WTC11 (cell line): ENCODE measurements around the gene UBASH3B. TPM values are rescaled to one million over a fixed set of nuclear protein-coding genes. Genes with fewer than 3 reads are reported as not detected.
"Not testable (repeated sequence)": the region's sequence is repeated elsewhere in the genome, so short reads cannot be mapped to it uniquely, and the experiment has no call there.

Source experiments
- ATAC-seq: fragments of 200-7000 bp; cut with Tn5 transposase; 2 replicates; pipeline ENCODE4 v1.10.0; 2021; ENCODE audit warnings: mild to moderate bottlenecking, moderate library complexity
- CTCF ChIA-PET: fragments of 300-600 bp; sonication (Branson Sonifier 250); formaldehyde crosslinking; loops from one replicate; lab custom pipeline; 2021; ENCODE audit warnings: antibody characterized with exemption; lab: Charles Lee
- POLR2A ChIA-PET: fragments of 350-600 bp; sonication (Branson Sonifier 250); formaldehyde crosslinking; loops from one replicate; lab custom pipeline; 2021; ENCODE audit warnings: antibody characterized with exemption; lab: Charles Lee
- DNase-seq: peaks from one replicate; pipeline ENCODE4 v3.0.0; 2021; ENCODE audit warnings: low spot score
- H3K27ac Mint-ChIP-seq: 2 replicates; pipeline ENCODE4 v1.8.0; 2021; ENCODE audit warnings: mixed read lengths
- H3K27me3 Mint-ChIP-seq: 2 replicates; pipeline ENCODE4 v1.8.0; 2021; ENCODE audit warnings: low read depth, mild to moderate bottlenecking, moderate library complexity, mixed read lengths
- H3K36me3 Mint-ChIP-seq: 2 replicates; pipeline ENCODE4 v1.8.0; 2021; ENCODE audit warnings: mixed read lengths
- H3K4me1 Mint-ChIP-seq: 2 replicates; pipeline ENCODE4 v1.8.0; 2022; ENCODE audit warnings: mixed read lengths
- H3K4me3 Mint-ChIP-seq: 2 replicates; pipeline ENCODE4 v1.8.0; 2021; ENCODE audit warnings: mild to moderate bottlenecking, moderate library complexity, mixed read lengths
- H3K9me3 Mint-ChIP-seq: 2 replicates; pipeline ENCODE4 v1.8.0; 2021; ENCODE audit warnings: mixed read lengths
- CBFB ChIP-seq: sonication (generic); formaldehyde crosslinking; IDR thresholded peaks from 2 replicates; pipeline ENCODE4 v1.8.1; 2022; ENCODE audit warnings: mild to moderate bottlenecking, low read depth, missing genetic modification reagents
- CREB1 ChIP-seq: sonication (generic); formaldehyde crosslinking; IDR thresholded peaks from 2 replicates; pipeline ENCODE4 v1.8.0; 2023; ENCODE audit warnings: mild to moderate bottlenecking, missing genetic modification reagents
- CREM ChIP-seq: sonication (generic); formaldehyde crosslinking; IDR thresholded peaks from 2 replicates; pipeline ENCODE4 v1.8.1; 2022; ENCODE audit warnings: mild to moderate bottlenecking, missing genetic modification reagents, moderate library complexity
- ELF4 ChIP-seq: sonication (generic); formaldehyde crosslinking; IDR thresholded peaks from 2 replicates; pipeline ENCODE4 v1.8.1; 2022; ENCODE audit warnings: low read depth, mild to moderate bottlenecking, moderate library complexity, missing genetic modification reagents
- FOXJ3 ChIP-seq: sonication (generic); formaldehyde crosslinking; IDR thresholded peaks from 2 replicates; pipeline ENCODE4 v1.9.0; 2021; ENCODE audit warnings: missing genetic modification reagents, mild to moderate bottlenecking, borderline replicate concordance
- FOXP1 ChIP-seq: sonication (generic); formaldehyde crosslinking; IDR thresholded peaks from 2 replicates; pipeline ENCODE4 v1.8.0; 2022; ENCODE audit warnings: missing genetic modification reagents, mild to moderate bottlenecking, moderate library complexity, borderline replicate concordance
- GABPB1 ChIP-seq: sonication (generic); formaldehyde crosslinking; IDR thresholded peaks from 2 replicates; pipeline ENCODE4 v1.8.1; 2023; ENCODE audit warnings: mild to moderate bottlenecking, missing genetic modification reagents
- JUN ChIP-seq: sonication (generic); formaldehyde crosslinking; IDR thresholded peaks from 2 replicates; pipeline ENCODE4 v1.8.0; 2023; ENCODE audit warnings: mild to moderate bottlenecking, missing genetic modification reagents
- NFE2L1 ChIP-seq: sonication (generic); formaldehyde crosslinking; IDR thresholded peaks from 2 replicates; pipeline ENCODE4 v1.8.1; 2023; ENCODE audit warnings: missing genetic modification reagents
- NFYB ChIP-seq: sonication (generic); formaldehyde crosslinking; conservative IDR thresholded peaks from 2 replicates; pipeline ENCODE4 v1.8.0; 2022; ENCODE audit warnings: low read depth, missing genetic modification reagents
- OVOL2 ChIP-seq: fragments of 250-450 bp; sonication (Bioruptor Pico); IDR thresholded peaks from 2 replicates; pipeline ENCODE4 v1.9.0; 2021; ENCODE audit warnings: mild to moderate bottlenecking, borderline replicate concordance
- RORB ChIP-seq: fragments of 250-450 bp; sonication (Bioruptor Pico); IDR thresholded peaks from 2 replicates; pipeline ENCODE4 v1.9.0; 2021; ENCODE audit warnings: mild to moderate bottlenecking
- TCF7 ChIP-seq: sonication (generic); formaldehyde crosslinking; IDR thresholded peaks from 2 replicates; pipeline ENCODE4 v1.8.0; 2022; ENCODE audit warnings: mild to moderate bottlenecking, low read depth, missing genetic modification reagents, moderate library complexity
- TEAD4 ChIP-seq: sonication (generic); formaldehyde crosslinking; IDR thresholded peaks from 2 replicates; pipeline ENCODE4 v1.8.0; 2022; ENCODE audit warnings: mild to moderate bottlenecking, missing genetic modification reagents
- ZNF263 ChIP-seq: sonication (generic); formaldehyde crosslinking; IDR thresholded peaks from 2 replicates; pipeline ENCODE4 v1.8.1; 2022; ENCODE audit warnings: low read depth, mild to moderate bottlenecking, moderate library complexity, missing genetic modification reagents
- ZNF317 ChIP-seq: sonication (generic); formaldehyde crosslinking; IDR thresholded peaks from 2 replicates; pipeline ENCODE4 v1.8.1; 2023; ENCODE audit warnings: low read depth, mild to moderate bottlenecking, moderate library complexity, missing genetic modification reagents, borderline replicate concordance
- ZNF416 ChIP-seq: fragments of 250-450 bp; sonication (Bioruptor Pico); IDR thresholded peaks from 2 replicates; pipeline ENCODE4 v1.9.0; 2021; ENCODE audit warnings: mild to moderate bottlenecking, inconsistent platforms
- ZNF423 ChIP-seq: fragments of 250-450 bp; sonication (Bioruptor Pico); IDR thresholded peaks from 2 replicates; pipeline ENCODE4 v2.1.2; 2022; ENCODE audit warnings: mild to moderate bottlenecking, moderate library complexity
- total RNA-seq: library from RNA; stranded (reverse); gene quantifications from 3 replicates; pipeline ENCODE4 v1.2.3, GENCODE V29; 2021
- TF ChIP-seq, protein P1 (sequence below): fragments of 250-450 bp; sonication (Bioruptor Pico); IDR thresholded peaks from 2 replicates; pipeline ENCODE4 v2.1.2; 2022; ENCODE audit warnings: mild to moderate bottlenecking, moderate library complexity
- TF ChIP-seq, protein P2 (sequence below): sonication (generic); formaldehyde crosslinking; IDR thresholded peaks from 2 replicates; pipeline ENCODE4 v1.8.0; 2023; ENCODE audit warnings: missing genetic modification reagents
- TF ChIP-seq, protein P3 (sequence below): sonication (generic); formaldehyde crosslinking; IDR thresholded peaks from 2 replicates; pipeline ENCODE4 v1.8.0; 2022; ENCODE audit warnings: mild to moderate bottlenecking, missing genetic modification reagents
- TF ChIP-seq, protein P4 (sequence below): sonication (generic); formaldehyde crosslinking; IDR thresholded peaks from 2 replicates; pipeline ENCODE4 v1.8.1; 2022; ENCODE audit warnings: mild to moderate bottlenecking, moderate library complexity, missing genetic modification reagents
- TF ChIP-seq, protein P5 (sequence below): sonication (generic); formaldehyde crosslinking; IDR thresholded peaks from 2 replicates; pipeline ENCODE4 v1.8.1; 2023; ENCODE audit warnings: mild to moderate bottlenecking, missing genetic modification reagents

The UBASH3B gene
- total RNA-seq, 1 experiment from 2014 or later, result 21.1 TPM

DNA sequence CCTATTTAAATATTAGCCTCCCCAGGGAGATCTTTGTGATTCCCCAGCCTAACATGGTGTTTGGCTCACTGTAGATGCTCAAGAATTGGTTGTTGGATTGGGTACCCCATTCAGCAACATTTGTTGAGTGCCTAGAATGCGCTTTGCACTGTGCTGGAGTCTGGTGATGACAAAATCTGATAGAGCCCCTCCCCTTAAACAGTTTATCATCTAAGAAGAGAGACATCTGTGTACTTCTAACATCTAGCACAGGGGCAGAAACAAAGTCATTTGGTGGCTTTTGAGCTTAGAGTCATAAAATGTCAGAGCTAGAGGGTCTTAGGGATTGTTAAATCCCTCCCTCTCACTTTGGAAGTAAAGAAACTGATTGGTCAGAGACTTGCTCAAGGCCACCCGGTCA lies 73.0 kb downstream of the UBASH3B start (continued):
- no peak for TF ChIP-seq GABPB1 (CRISPR knock-in tag)
- no peak for TF ChIP-seq OVOL2 (CRISPR knock-in tag)
- TF ChIP-seq JUN (CRISPR knock-in tag), result no peak
- TF ChIP-seq ZNF416 (CRISPR knock-in tag), result no peak

DNA sequence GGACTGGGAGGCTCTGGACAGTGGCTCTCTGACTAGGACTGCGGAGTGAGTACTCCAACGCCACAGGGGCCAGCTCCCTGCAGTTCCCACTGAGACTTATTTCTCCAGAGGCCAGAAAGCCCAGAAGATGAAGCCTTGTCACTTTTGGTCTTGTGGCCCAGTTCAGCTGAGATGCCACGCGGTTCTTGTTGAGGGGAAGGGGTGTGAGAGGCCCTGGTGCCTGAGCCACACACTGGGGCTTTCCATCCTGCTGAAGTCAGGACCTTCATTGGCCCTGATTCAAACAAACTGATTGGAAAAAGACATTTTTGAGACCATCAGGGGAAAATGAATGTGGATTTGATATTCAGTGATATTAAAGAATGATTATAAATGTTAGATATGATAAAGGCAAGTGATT lies 73.6 kb downstream of the UBASH3B start:
- TF ChIP-seq ZNF423, result no peak
- TF ChIP-seq FOXJ3, result no peak
- TF ChIP-seq, protein P1, sequence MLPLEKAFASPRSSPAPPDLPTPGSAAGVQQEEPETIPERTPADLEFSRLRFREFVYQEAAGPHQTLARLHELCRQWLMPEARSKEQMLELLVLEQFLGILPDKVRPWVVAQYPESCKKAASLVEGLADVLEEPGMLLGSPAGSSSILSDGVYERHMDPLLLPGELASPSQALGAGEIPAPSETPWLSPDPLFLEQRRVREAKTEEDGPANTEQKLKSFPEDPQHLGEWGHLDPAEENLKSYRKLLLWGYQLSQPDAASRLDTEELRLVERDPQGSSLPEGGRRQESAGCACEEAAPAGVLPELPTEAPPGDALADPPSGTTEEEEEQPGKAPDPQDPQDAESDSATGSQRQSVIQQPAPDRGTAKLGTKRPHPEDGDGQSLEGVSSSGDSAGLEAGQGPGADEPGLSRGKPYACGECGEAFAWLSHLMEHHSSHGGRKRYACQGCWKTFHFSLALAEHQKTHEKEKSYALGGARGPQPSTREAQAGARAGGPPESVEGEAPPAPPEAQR (CRISPR knock-in tag), result no peak
- no peak for TF ChIP-seq CBFB (CRISPR knock-in tag)
- TF ChIP-seq TEAD4, result no peak
- no peak for TF ChIP-seq ZNF317 (CRISPR knock-in tag)
- TF ChIP-seq, protein P2, sequence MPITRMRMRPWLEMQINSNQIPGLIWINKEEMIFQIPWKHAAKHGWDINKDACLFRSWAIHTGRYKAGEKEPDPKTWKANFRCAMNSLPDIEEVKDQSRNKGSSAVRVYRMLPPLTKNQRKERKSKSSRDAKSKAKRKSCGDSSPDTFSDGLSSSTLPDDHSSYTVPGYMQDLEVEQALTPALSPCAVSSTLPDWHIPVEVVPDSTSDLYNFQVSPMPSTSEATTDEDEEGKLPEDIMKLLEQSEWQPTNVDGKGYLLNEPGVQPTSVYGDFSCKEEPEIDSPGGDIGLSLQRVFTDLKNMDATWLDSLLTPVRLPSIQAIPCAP, result no peak
- TF ChIP-seq, protein P3, sequence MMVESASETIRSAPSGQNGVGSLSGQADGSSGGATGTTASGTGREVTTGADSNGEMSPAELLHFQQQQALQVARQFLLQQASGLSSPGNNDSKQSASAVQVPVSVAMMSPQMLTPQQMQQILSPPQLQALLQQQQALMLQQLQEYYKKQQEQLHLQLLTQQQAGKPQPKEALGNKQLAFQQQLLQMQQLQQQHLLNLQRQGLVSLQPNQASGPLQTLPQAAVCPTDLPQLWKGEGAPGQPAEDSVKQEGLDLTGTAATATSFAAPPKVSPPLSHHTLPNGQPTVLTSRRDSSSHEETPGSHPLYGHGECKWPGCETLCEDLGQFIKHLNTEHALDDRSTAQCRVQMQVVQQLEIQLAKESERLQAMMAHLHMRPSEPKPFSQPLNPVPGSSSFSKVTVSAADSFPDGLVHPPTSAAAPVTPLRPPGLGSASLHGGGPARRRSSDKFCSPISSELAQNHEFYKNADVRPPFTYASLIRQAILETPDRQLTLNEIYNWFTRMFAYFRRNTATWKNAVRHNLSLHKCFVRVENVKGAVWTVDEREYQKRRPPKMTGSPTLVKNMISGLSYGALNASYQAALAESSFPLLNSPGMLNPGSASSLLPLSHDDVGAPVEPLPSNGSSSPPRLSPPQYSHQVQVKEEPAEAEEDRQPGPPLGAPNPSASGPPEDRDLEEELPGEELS (CRISPR knock-in tag), result no peak
- no peak for TF ChIP-seq NFYB (CRISPR knock-in tag)
- no peak overlapping the region for H3K27ac Mint-ChIP-seq
- ChIA-PET CTCF (no interaction called here), POLR2A (interaction anchor here (0.6 kb wide), 1 partner anchor 33 kb away, joined by 4 read pairs; no protein-coding TSS in a partner anchor)
- H3K4me1 Mint-ChIP-seq, result peaks cover 25% of the 10 kb centered on the region
- H3K36me3 Mint-ChIP-seq, result no peaks in the 10 kb centered on the region
- no peaks in the 10 kb centered on the region for H3K27me3 Mint-ChIP-seq
- H3K4me3 Mint-ChIP-seq, result no peak overlapping the region
- no peak for ATAC-seq
- DNase-seq, result no peak
- no peaks in the 10 kb centered on the region for H3K9me3 Mint-ChIP-seq

DNA sequence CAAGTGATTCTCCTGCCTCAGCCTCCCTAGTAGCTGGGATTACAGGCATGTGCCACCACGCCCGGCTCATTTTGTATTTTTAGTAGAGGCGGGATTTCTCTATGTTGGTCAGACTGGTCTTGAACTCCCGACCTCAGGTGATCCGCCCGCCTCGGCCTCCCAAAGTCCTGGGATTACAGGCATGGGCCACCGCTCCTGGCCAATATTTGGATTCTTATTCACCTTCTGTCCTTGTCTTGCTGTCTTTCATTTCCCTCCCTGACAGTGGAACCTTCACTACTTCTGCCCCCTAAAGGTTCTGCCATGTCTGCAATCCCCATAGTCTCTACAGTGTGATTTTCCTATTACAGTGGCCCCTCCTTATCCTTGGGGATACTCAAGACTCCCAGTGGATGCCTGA lies 75.2 kb downstream of the UBASH3B start:
- DNase-seq, H3K4me3 Mint-ChIP-seq, H3K36me3 Mint-ChIP-seq, H3K9me3 Mint-ChIP-seq, CTCF ChIA-PET, H3K27me3 Mint-ChIP-seq, POLR2A ChIA-PET: not testable (repeated sequence)
- peak; percentile 75 for ATAC-seq
- Mint-ChIP-seq H3K4me1 (peaks cover 19% of the 10 kb centered on the region), H3K27ac (peak overlapping the region; percentile 19; the same call in 1 of the 2 replicates)

DNA sequence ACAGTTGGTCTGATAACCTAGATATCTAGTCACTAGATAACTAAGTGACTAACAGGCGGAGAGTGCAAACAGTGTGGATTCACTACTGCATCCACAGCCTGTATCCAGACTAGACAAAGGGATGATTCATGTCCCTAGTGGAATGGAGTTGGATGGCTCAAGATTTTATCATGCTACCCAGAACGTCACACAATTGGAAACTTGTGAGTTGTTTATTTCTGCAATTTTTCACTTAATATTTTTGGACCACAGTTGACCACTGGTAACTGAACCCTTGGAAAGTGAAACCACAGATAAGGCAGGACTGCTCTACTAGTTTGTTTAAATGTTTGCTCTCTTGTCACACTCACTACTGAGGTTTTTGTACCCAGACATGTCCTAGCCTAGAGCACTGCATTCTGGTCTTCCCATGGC lies 76.0 kb downstream of the UBASH3B start:
- DNase-seq (no peak), ATAC-seq (no peak)
- no peaks in the 10 kb centered on the region for H3K27me3 Mint-ChIP-seq
- H3K4me3 Mint-ChIP-seq, result no peak overlapping the region
- no peaks in the 10 kb centered on the region for H3K9me3 Mint-ChIP-seq
- POLR2A ChIA-PET, result no interaction called here
- H3K27ac Mint-ChIP-seq, result no peak overlapping the region
- peaks cover 19% of the 10 kb centered on the region for H3K4me1 Mint-ChIP-seq
- H3K36me3 Mint-ChIP-seq, result no peaks in the 10 kb centered on the region
- CTCF ChIA-PET, result no interaction called here
- TF ChIP-seq TCF7 (CRISPR knock-in tag), result no peak
- TF ChIP-seq ZNF263 (CRISPR knock-in tag), result no peak
- no peak for TF ChIP-seq CREB1 (CRISPR knock-in tag)
- TF ChIP-seq FOXP1, result no peak
- TF ChIP-seq, protein P4, sequence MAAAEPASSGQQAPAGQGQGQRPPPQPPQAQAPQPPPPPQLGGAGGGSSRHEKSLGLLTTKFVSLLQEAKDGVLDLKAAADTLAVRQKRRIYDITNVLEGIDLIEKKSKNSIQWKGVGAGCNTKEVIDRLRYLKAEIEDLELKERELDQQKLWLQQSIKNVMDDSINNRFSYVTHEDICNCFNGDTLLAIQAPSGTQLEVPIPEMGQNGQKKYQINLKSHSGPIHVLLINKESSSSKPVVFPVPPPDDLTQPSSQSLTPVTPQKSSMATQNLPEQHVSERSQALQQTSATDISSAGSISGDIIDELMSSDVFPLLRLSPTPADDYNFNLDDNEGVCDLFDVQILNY (CRISPR knock-in tag), result no peak
- no peak for TF ChIP-seq RORB (CRISPR knock-in tag)
- no peak for TF ChIP-seq ELF4 (CRISPR knock-in tag)
- TF ChIP-seq NFE2L1 (CRISPR knock-in tag), result no peak
- TF ChIP-seq, protein P5, sequence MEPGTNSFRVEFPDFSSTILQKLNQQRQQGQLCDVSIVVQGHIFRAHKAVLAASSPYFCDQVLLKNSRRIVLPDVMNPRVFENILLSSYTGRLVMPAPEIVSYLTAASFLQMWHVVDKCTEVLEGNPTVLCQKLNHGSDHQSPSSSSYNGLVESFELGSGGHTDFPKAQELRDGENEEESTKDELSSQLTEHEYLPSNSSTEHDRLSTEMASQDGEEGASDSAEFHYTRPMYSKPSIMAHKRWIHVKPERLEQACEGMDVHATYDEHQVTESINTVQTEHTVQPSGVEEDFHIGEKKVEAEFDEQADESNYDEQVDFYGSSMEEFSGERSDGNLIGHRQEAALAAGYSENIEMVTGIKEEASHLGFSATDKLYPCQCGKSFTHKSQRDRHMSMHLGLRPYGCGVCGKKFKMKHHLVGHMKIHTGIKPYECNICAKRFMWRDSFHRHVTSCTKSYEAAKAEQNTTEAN, result no peak
- TF ChIP-seq CREM (CRISPR knock-in tag), result no peak
